ENCODE data around the gene HYKK. TPM values are rescaled to one million over a fixed set of nuclear protein-coding genes. Genes with fewer than 3 reads are reported as not detected.

The HYKK gene
- total RNA-seq, 1 experiment from 2014 or later: 3.1 TPM

- no peaks in the 10 kb centered on the region for H3K4me1 Mint-ChIP-seq
- ChIA-PET CTCF (no interaction called here), POLR2A (no interaction called here)
- H3K4me3 Mint-ChIP-seq: no peak overlapping the region
- TF ChIP-seq USF1 (CRISPR knock-in tag; IDR thresholded peaks at IDR 0.05): no peak
- DNase-seq (ENCODE audit: low spot score) (no peak), ATAC-seq (no peak)
- H3K27me3 Mint-ChIP-seq (ENCODE audit: low read depth): peaks cover 5% of the 10 kb centered on the region; the same call in 1 of the 2 replicates
- peaks cover 50% of the 10 kb centered on the region for H3K36me3 Mint-ChIP-seq
- H3K27ac Mint-ChIP-seq: no peak overlapping the region
- peaks cover 30% of the 10 kb centered on the region for H3K9me3 Mint-ChIP-seq
Observed at GRCh38 chr15:78501857-78502256, 5.5 kb upstream of the HYKK start.

GRCh38 chr15:78502641-78503040 lies 4.7 kb upstream of the HYKK start:
- CTCF ChIA-PET: interaction anchor here (1.1 kb wide), 1 partner anchor 11 kb away, joined by 4 read pairs; no protein-coding TSS in a partner anchor
- peaks cover 6% of the 10 kb centered on the region for H3K27me3 Mint-ChIP-seq (ENCODE audit: low read depth)

GRCh38 chr15:78507831-78508160 lies 419 bp downstream of the HYKK start:
- Mint-ChIP-seq H3K4me1 (peaks cover 7% of the 10 kb centered on the region), H3K9me3 (peaks cover 14% of the 10 kb centered on the region), H3K27me3 (ENCODE audit: low read depth) (peaks cover 30% of the 10 kb centered on the region), H3K4me3 (peak overlapping the region; percentile 90), H3K36me3 (no peaks in the 10 kb centered on the region), H3K27ac (no peak overlapping the region)
- no peak for DNase-seq (ENCODE audit: low spot score)
- ATAC-seq: peak; percentile 22
- POLR2A ChIA-PET: interaction anchor here (0.9 to 1.9 kb wide), 2 partner anchors 58 to 208 kb away, joined by 3 to 7 read pairs; partner anchors contain the start of genes CHRNA5 and SKIC8
- TF ChIP-seq ZMAT4 (CRISPR knock-in tag; IDR thresholded peaks at IDR 0.05) (no peak), TP53 (CRISPR knock-in tag; IDR thresholded peaks at IDR 0.05) (no peak), MLX (CRISPR knock-in tag; IDR thresholded peaks at IDR 0.05) (no peak), ETV6 (CRISPR knock-in tag; IDR thresholded peaks at IDR 0.05) (0 out of 2 replicates have a peak, but pooled peaks have one; percentile 14), PRDM15 (CRISPR knock-in tag; IDR thresholded peaks at IDR 0.05) (no peak)
- CTCF ChIA-PET: interaction anchor here (1.0 to 1.3 kb wide), 5 partner anchors 25 to 85 kb away, joined by 3 to 10 read pairs (median 3); partner anchors contain the start of gene PSMA4

More at GRCh38 chr15:78502641-78503040, 4.7 kb upstream of the HYKK start:
- no peak overlapping the region for H3K4me3 Mint-ChIP-seq
- DNase-seq (ENCODE audit: low spot score): no peak
- H3K27ac Mint-ChIP-seq: no peak overlapping the region
- peaks cover 30% of the 10 kb centered on the region for H3K9me3 Mint-ChIP-seq
- H3K4me1 Mint-ChIP-seq: no peaks in the 10 kb centered on the region
- TF ChIP-seq ZBTB21 (CRISPR knock-in tag; IDR thresholded peaks at IDR 0.05; ENCODE audit: borderline replicate concordance): no peak
- TF ChIP-seq CREB1 (CRISPR knock-in tag; IDR thresholded peaks at IDR 0.05): no peak
- TF ChIP-seq OVOL2 (CRISPR knock-in tag; IDR thresholded peaks at IDR 0.05; ENCODE audit: borderline replicate concordance): no peak
- TF ChIP-seq EMX1 (CRISPR knock-in tag; IDR thresholded peaks at IDR 0.05): no peak
- no peak for TF ChIP-seq ZNF263 (CRISPR knock-in tag; IDR thresholded peaks at IDR 0.05; ENCODE audit: low read depth)
- TF ChIP-seq ZNF532 (CRISPR knock-in tag; IDR thresholded peaks at IDR 0.05; ENCODE audit: borderline replicate concordance): no peak
- TF ChIP-seq E2F5 (CRISPR knock-in tag; IDR thresholded peaks at IDR 0.05): no peak
- no peak for TF ChIP-seq ESRRA (CRISPR knock-in tag; IDR thresholded peaks at IDR 0.05; ENCODE audit: borderline replicate concordance)
- POLR2A ChIA-PET: no interaction called here
- H3K36me3 Mint-ChIP-seq: peaks cover 43% of the 10 kb centered on the region
- no peak for ATAC-seq

Data from WTC11 (cell line).